A673 (cell line): ENCODE data around the gene OR3A3. TPM values are rescaled to one million over a fixed set of nuclear protein-coding genes. Genes with fewer than 3 reads are reported as not detected.
"Not testable (repeated sequence)": the region's sequence is repeated elsewhere in the genome, so short reads cannot be mapped to it uniquely, and the experiment has no call there.

Experiments used
- BruUV-seq: library from RNA; stranded (reverse); fragments of 400-500 nt; replicated peaks from 2 replicates; lab custom pipeline; 2021; lab: Mats Ljungman, UMichigan
- CTCF ChIA-PET: fragments of 300-600 bp; sonication (Branson Sonifier 250); formaldehyde crosslinking; loops from one replicate; lab custom pipeline; 2022; ENCODE audit warnings: antibody characterized with exemption; lab: Charles Lee
- POLR2A ChIA-PET: fragments of 300-600 bp; sonication (Branson Sonifier 250); formaldehyde crosslinking; loops from one replicate; lab custom pipeline; 2022; ENCODE audit warnings: antibody characterized with exemption; ENCODE audit not compliant: low non-redundant PET; lab: Charles Lee
- DNase-seq: peaks from one replicate; pipeline ENCODE4 v3.0.0-alpha.2; 2015; ENCODE audit warnings: low spot score
- H3K27ac ChIP-seq: fragments of 200-600 bp; sonication (generic); 2 replicates; pipeline ENCODE4 v1.5.1; 2016; ENCODE audit warnings: mixed run types, low read depth, mild to moderate bottlenecking, mixed read lengths, antibody characterized with exemption, low read length; ENCODE audit not compliant: poor library complexity, severe bottlenecking
- H3K27me3 ChIP-seq: fragments of 200-600 bp; sonication (generic); replicated peaks from 2 replicates; pipeline ENCODE4 v1.6.1; 2017; ENCODE audit warnings: mixed run types, low read depth, mild to moderate bottlenecking, mixed read lengths, antibody characterized with exemption, low read length; ENCODE audit not compliant: insufficient read depth, poor library complexity
- H3K36me3 ChIP-seq: fragments of 200-600 bp; sonication (generic); 2 replicates; pipeline ENCODE4 v1.6.1; 2016; ENCODE audit warnings: mixed run types, mild to moderate bottlenecking, mixed read lengths, antibody characterized with exemption, low read length; ENCODE audit not compliant: insufficient read depth, poor library complexity, severe bottlenecking
- H3K4me1 ChIP-seq: fragments of 200-600 bp; sonication (generic); 2 replicates; pipeline ENCODE4 v1.6.1; 2017; ENCODE audit warnings: mixed run types, mild to moderate bottlenecking, mixed read lengths, antibody characterized with exemption, low read length; ENCODE audit not compliant: insufficient read depth, poor library complexity, severe bottlenecking
- H3K4me3 ChIP-seq: fragments of 200-600 bp; sonication (generic); 2 replicates; pipeline ENCODE4 v1.5.1; 2016; ENCODE audit warnings: low read depth, mixed run types, mild to moderate bottlenecking, mixed read lengths, low read length; ENCODE audit not compliant: poor library complexity, severe bottlenecking
- H3K9me3 ChIP-seq: fragments of 200-600 bp; sonication (generic); 2 replicates; pipeline ENCODE4 v1.6.1; 2016; ENCODE audit warnings: mixed run types, low read depth, mild to moderate bottlenecking, mixed read lengths, antibody characterized with exemption, low read length; ENCODE audit not compliant: poor library complexity, severe bottlenecking
- CTCF ChIP-seq: fragments of 300-800, 200-600 bp; sonication (generic); conservative IDR thresholded peaks from 2 replicates; pipeline ENCODE4 v1.5.1; 2017; ENCODE audit warnings: low read depth, mild to moderate bottlenecking, antibody characterized with exemption, low read length, moderate library complexity, mixed read lengths
- EZH2 ChIP-seq: fragments of 200-600 bp; sonication (generic); IDR thresholded peaks from 2 replicates; pipeline ENCODE4 v1.6.1; 2017; ENCODE audit warnings: borderline replicate concordance, low read depth, mild to moderate bottlenecking, mixed read lengths, antibody characterized with exemption, low read length; ENCODE audit not compliant: poor library complexity, severe bottlenecking
- intact Hi-C: fragments of 100-400 bp; cut with micrococcal nuclease; formaldehyde crosslinking; loops from one replicate; pipeline ENCODE4 v1.10.0; 2022; ENCODE audit not compliant: unreplicated experiment
- total RNA-seq: library from RNA; stranded (reverse); gene quantifications from 2 replicates; pipeline ENCODE4 v1.2.3, GENCODE V29; 2021

The OR3A3 gene
- total RNA-seq, 1 experiment from 2014 or later = not detected

DNA sequence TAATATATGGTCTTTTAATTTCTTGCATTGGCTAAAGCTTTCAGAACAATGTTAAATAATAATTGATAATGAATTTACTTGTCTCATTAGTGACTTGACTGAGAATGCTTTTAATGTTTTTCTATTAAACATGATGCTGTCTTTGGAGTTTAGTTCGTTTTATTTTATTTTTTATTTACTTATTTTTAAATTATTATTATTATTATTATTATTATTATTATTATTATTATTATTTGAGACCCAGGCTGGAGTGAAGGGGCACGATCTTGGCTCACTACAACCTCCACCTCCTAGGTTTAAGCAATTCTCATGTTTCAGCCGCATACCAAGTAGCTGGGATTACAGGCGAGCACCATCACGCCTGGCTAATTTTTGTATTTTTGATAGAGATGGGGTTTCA lies 4.4 kb downstream of the OR3A3 start:
- H3K36me3 ChIP-seq = no peaks in the 10 kb centered on the region
- POLR2A ChIA-PET = no interaction called here
- BruUV-seq = no TSS peak
- CTCF ChIA-PET = no interaction called here
- peaks cover 14% of the 10 kb centered on the region for H3K27me3 ChIP-seq
- no peak overlapping the region for H3K4me3 ChIP-seq
- no peak for DNase-seq
- no peak overlapping the region for H3K27ac ChIP-seq
- no peaks in the 10 kb centered on the region for H3K9me3 ChIP-seq
- intact Hi-C loops = no loop called here
- no peaks in the 10 kb centered on the region for H3K4me1 ChIP-seq
- TF ChIP-seq CTCF = no peak
- no peak for TF ChIP-seq EZH2

DNA sequence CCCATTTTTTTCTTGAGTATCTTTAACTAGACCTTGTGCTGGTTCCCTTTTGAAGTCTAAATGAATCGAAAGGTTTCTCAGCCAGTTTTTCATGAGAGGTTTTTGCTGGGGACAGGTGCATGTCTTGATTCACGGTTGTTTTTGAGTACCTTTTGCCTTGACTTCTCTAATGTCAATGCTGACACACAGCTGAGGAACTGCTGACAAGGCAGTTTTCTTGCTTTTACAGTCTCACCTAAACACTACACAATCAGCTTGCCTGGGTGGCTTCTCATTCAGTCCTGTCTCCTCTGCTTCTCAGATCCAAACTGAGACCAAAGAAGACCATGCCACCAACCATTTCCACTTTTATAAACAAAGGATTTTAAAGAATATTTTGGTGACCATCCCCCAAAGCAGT lies 7.1 kb downstream of the OR3A3 start:
- Histone ChIP-seq H3K27ac (no peak overlapping the region), H3K4me1 (no peaks in the 10 kb centered on the region), H3K9me3 (no peaks in the 10 kb centered on the region), H3K27me3 (peaks cover 14% of the 10 kb centered on the region), H3K36me3 (no peaks in the 10 kb centered on the region), H3K4me3 (no peak overlapping the region)
- TF ChIP-seq CTCF (no peak), EZH2 (no peak)
- intact Hi-C loops = no loop called here
- BruUV-seq = no TSS peak
- ChIA-PET CTCF (no interaction called here), POLR2A (no interaction called here)
- DNase-seq = no peak

GRCh38 chr17:3433215-3433614 lies 22.0 kb downstream of the OR3A3 start:
- H3K4me1 ChIP-seq, BruUV-seq, H3K27me3 ChIP-seq, POLR2A ChIA-PET, H3K9me3 ChIP-seq, H3K4me3 ChIP-seq, H3K27ac ChIP-seq, DNase-seq, CTCF ChIA-PET, intact Hi-C loops, H3K36me3 ChIP-seq: not testable (repeated sequence)

DNA sequence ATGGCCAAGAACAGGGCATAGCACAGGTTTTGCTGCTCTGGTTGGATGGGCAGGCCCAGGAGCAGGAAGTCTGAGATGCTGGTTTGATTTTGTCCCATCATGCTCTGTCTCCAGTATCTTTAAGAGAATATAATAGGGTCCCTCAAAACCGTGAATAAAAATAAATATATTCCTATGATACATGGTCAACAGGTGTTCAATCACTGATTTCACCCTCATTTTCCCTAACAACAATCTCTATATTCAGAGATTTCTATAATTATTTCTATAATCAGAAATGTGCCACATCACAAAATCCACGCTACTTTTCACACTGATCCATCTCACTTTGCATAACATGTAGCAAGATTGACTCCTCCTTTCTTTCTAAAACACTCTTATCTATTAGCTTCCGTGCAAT lies 22.6 kb downstream of the OR3A3 start, which contains the start of gene OR1E2:
OR1E2 (minus strand) TSS at position 101 of the 400 bp plus-strand sequence; CDS start at position 101, 0 bp downstream.
- no peak for TF ChIP-seq CTCF
- no peak for TF ChIP-seq EZH2
- no TSS peak for BruUV-seq
- ChIA-PET CTCF (no interaction called here), POLR2A (interaction anchor here (0.5 kb wide), 1 partner anchor 78 kb away, joined by 3 read pairs; no protein-coding TSS in a partner anchor)
- intact Hi-C loops = no loop called here
- no peak within 1 kb of the TSS for H3K27ac ChIP-seq
- no peaks in the 10 kb centered on the region for H3K4me1 ChIP-seq
- H3K36me3 ChIP-seq = no peaks in the 10 kb centered on the region
- no peak within 1 kb of the TSS for H3K4me3 ChIP-seq
- no peaks in the 10 kb centered on the region for H3K9me3 ChIP-seq
- H3K27me3 ChIP-seq = peaks cover 8% of the 10 kb centered on the region
- DNase-seq = no peak
